ENCODE data around the gene CLEC4A.

GRCh38 chr12:8082808-8083100 lies 40.7 kb upstream of the CLEC4A start:
- no peak for TF ChIP-seq HOXB5 (CRISPR knock-in tag; IDR thresholded peaks at IDR 0.05)
- no peak for TF ChIP-seq CTCF (IDR thresholded peaks at IDR 0.05)
- no peak for TF ChIP-seq TFCP2L1 (CRISPR knock-in tag; IDR thresholded peaks at IDR 0.05)
- TF ChIP-seq CEBPB (IDR thresholded peaks at IDR 0.05), result no peak
- TF ChIP-seq HOXA7 (CRISPR knock-in tag; IDR thresholded peaks at IDR 0.05), result no peak
- TF ChIP-seq POLR2A (IDR thresholded peaks at IDR 0.05; ENCODE audit: low read length), result no peak
- no peak for TF ChIP-seq BHLHE40 (IDR thresholded peaks at IDR 0.05; ENCODE audit: low read depth, low read length)
- TF ChIP-seq JUNB (IDR thresholded peaks at IDR 0.05), result no peak
- no peak for TF ChIP-seq MYC (IDR thresholded peaks at IDR 0.05; ENCODE audit: borderline replicate concordance, low read length)
- no peak for TF ChIP-seq FOXS1 (CRISPR knock-in tag; IDR thresholded peaks at IDR 0.05)

Data from A549 (cell line).